Caki2 (cell line): ENCODE data around the gene MGMT. TPM values are rescaled to one million over a fixed set of nuclear protein-coding genes. Genes with fewer than 3 reads are reported as not detected.

ENCODE experiments used
- DNase-seq: peaks from one replicate; pipeline ENCODE4 v3.0.0-alpha.2; 2015; ENCODE audit warnings: low read depth
- in situ Hi-C: cut with HindIII; loops from 2 replicates; pipeline ENCODE4 v1.10.0; 2016; ENCODE audit warnings: low sequenced_read_pairs, low pct_unique_long_range_greater_than_20kb, mixed read lengths
- total RNA-seq: library from RNA; depleted of rRNA; stranded (reverse); fragments of >200 nt; shearing (Covaris generic); gene quantifications from 2 replicates; pipeline ENCODE4 v1.2.3, GENCODE V29; 2014; ENCODE audit warnings: low replicate concordance

Gene MGMT
- total RNA-seq, 1 experiment from 2014 or later = 101 TPM

DNA sequence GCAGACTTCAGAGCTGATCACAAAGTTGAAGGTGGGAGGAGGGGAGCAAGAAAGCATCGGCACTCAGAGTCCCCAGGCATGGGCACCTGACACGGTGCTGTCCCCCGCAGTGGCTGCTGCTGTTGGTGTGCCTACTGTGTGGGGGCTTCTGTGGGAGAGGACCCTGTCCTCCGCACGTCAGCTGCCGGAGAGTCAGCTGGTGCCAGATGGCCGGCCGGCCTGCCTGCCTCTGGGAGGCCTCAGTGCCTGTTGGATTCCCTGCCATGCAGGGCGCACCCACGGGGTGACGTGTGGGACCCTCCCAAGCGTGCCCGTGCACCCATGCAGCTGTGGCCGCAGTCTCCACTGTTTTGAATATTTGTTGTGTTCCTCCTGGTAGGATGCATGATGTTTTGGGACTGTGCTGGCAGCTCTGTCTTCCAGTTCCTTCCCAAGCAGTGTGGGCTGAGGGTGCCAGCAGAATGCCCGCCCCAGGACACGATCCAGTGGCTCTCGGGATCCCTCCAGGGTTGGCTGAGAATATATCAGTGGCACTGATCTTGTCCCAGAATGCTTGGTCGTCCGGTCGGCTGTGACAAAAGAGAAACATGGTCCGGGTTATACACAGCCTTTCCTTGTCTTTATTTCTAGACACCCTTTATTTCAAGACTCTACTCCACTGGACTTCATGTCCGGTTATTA lies 185.6 kb downstream of the MGMT start:
- in situ Hi-C loops = no loop called here

DNA sequence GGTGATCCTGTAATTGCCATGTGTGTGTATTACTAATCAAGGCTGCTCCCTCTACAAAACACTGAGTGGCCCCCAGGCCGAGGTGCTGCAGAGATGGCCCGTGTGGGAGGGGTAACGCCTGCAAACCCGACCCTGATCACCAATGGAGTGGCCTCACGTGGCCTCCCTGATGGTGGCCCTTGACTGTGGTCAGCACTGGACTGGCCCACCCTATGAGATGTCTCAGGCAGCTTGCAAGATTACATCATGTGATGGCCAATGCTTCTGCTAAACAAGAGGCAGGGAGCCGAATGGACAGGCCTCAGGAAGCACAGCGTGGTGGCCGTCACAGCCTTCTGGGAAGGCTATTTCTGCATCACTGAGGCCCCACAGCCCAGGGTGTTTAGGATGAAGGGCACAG lies 186.4 kb downstream of the MGMT start:
- DNase-seq = no peak
- in situ Hi-C loops = no loop called here

More for the DNA sequence above, 185.6 kb downstream of the MGMT start:
- DNase-seq = no peak

DNA sequence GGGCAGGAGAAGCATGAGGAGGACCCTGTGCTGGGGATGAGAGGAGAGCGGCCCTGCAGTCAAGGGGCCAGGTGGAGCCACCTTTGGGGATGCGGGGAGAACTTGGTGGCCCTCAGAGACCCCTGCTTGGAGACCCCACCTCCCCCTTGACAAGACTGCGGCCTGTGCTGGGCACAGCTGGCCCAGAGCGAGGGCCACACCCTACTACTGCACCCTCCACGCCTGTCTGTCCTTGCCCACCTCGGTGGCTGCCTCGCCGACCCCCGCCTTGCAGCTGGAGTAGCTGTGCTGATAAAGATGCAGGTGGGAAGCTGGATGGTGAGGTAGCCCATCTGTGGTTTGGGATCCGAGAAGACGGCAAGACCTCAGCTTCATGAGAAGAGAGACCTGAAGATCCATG lies 186.8 kb downstream of the MGMT start:
- no peak for DNase-seq
- in situ Hi-C loops = no loop called here

DNA sequence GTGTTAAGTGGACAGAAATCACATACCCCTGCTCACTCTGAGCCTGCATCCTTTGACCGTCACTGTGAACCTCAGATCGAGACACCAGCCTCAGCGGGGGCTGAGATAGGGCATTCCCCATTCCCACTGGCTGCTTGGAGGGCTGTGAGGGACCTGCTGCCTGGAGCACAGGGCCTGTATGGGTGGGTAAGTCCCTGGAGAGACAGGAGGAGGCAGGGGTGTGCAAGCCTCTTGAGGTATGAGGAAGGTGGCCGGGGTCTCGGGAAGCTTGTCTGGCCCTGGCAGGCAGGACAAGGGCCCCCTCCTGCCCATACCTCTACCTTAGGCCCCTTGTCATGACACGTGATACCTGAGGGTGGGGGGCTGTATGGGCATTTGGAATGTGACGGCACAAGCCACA lies 187.4 kb downstream of the MGMT start:
- no peak for DNase-seq
- in situ Hi-C loops = no loop called here

DNA sequence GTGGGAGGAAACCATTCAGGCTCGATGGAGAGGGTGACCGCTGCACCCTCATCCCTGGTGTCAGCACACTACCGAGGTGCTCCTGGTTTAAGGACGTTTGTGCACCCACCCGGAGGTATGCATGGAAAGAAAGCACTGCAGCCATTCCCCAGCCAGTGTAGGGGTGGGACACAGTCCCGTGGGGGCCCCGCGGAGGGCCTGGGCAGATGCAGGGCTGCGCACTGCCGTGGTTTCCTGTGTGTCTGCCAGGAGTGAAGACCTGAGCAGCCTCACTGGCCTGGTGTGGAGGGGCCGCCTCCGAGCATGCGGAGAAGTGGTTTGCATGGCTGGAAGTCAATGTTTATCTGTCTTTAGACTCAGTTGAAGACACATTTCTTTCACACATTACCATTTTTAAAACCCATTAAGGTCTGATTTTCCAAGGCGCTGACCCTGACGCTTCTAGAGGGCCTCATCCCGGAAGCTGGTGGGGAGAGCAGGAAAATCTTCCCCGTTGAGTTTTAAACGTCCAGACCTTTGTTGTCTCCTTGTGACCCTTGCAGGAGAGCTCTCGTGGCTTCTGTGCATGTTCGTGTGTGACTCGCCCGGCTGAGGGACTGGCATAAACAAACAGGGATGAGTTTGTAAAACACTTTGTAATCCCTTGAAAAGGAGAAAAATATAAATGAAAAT lies 188.1 kb downstream of the MGMT start:
- DNase-seq = no peak

DNA sequence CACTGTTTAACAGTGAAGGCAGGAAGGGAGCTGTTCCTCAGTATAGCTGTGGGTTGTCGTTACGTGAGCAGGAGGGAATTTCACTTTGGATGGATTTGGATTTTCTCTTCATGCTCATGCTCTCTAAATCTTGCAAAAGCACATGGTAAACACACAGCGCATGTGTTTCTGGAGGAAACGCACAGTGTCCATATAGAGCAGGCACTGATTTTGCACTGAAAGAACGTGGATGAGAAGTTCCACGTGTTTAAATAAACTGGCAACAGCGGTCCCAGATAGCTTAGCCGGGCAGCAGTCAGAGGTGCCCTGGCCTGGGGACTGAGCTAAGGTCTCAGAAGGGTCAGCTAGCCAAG lies 188.6 kb downstream of the MGMT start:
- in situ Hi-C loops = no loop called here
- no peak for DNase-seq

More for the DNA sequence above, 188.1 kb downstream of the MGMT start:
- in situ Hi-C loops = no loop called here

DNA sequence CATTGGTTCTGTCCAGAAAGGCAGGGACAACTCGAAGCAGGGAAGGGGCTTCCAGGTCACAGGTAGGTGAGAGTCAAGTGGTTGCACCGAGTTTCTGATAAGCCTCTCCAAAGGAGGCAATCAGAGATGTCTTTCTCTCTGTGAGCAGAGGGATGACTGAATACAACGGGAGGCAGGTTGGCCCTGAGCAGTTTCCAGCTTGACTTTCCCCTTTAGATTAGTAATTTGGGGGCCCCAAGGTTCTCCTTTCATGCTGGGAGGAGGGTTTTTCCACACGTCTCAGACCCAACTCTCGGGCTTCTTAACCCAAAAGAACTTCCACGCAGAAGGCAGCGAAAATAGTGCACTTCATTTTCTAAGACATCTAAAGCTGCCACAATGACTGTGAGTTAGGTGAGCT lies 189.6 kb downstream of the MGMT start:
- DNase-seq = no peak
- in situ Hi-C loops = no loop called here

DNA sequence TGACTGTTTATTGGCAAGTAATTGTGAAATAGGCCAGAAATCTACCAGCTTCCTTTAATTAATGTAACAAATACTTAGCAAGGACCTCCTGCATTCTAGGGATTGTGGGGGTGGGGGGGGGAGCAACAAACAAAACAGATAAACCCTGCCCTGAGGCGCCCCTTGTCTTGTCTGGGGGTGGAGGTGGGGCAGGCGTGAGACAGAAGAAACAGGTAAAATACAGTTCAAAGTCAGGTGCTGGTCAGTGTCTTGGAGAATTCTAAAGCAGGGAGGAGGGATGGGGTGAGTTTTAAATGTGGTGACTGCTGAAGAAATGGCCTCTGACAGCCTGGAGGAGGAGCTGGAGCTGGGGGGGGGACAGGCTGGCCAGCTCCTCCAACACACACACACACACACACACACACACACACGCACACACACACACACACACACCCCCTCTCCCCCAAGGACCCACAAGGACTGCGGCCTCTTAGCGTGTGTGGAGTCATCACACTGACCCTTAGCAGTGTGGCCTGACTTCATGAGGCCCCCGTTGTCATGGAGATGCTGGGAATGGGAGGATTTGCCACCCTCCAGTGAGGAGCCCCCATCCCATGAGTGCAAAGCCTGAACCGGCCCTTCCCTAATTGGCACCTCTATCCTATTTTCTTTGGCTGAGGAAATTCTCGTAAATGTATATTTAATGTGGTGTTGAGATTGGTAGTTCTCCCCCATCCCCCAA lies 190.4 kb downstream of the MGMT start:
- no peak for DNase-seq
- in situ Hi-C loops = no loop called here

DNA sequence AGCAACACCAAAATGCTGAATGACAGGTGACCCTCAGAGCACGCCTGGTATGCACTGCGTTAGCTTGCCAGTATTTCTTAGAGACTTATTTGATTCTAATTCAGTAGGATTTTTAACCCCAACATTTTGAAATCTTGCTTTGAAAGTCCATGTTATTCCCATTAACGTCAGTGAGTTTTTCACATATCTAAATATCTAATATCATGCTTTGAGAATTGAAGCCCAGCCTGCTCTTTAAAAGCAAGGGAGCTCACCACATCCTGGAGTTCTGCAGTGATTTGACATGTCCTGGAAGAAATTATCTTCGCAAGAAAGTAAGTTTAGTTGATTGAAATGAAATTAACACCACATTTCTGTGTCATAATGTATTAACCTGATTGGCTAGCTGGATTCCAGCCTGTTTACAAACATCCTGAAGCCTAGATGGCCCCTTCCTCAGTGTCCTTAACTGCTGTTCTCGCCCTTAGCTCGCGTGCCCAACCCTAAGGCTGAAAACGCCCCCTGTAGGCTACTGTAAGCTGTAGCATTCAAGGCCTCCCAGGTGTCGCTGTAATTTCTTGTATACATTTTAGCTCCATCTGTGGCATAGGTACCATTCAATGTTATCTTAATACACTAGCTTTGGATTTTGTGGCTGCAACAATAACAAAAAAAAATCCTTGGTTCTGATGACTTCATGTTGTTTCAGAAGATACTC lies 191.5 kb downstream of the MGMT start:
- DNase-seq = no peak
- in situ Hi-C loops = no loop called here

DNA sequence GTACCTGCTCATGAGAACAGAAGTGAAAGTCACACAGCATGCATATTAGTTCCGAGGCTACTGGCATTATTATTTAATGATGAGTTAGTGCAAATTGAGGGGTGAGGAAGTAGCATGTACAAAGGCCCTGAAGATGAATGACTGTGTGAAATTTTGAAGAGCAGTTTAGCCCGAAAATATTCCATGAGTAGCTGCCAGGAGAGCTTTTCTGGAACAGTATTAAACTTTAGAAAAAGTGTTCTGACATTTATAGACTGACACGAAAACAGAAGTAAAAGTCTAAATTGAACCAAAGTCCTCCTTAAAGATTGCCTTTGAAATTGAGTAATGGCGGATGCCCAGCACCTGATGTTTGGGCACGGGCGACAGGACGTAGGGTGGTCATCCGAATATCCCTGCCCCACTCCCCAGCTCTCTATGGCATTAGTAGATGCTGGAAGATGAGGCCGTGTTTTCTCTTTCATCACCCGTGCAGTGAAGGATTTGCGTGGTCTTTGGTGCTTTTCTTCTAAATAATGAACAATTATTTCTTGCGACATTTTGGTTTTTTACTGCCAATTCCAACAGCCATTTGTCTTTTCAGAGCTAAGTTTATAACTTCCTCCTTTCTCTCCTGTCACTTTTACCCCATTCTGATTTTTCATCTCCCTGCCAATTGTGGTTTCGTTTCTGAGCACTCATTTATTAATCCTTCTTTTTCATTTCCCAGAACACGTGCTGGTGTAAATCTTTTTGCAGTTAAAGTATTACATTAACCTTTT lies 192.6 kb downstream of the MGMT start:
- in situ Hi-C loops = no loop called here
- DNase-seq = no peak

DNA sequence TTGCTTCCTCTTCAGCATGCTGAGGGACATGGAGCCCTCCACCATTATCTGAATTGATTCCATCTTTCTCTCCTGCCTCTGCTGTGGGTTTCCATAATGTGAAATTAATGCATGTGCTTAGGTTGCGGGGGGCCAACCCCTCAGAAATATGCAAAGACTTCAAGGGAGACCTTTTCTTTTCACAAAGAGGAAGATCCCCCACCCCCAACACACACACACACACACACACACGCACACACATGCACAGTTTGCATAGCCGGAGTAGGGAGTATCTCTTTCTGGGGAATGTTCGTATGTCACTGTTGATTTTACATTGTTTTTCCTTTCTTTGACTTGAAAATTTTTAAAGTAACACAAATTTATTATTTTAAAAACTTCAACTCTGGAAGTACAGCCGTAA lies 193.5 kb downstream of the MGMT start:
- in situ Hi-C loops = no loop called here
- no peak for DNase-seq

DNA sequence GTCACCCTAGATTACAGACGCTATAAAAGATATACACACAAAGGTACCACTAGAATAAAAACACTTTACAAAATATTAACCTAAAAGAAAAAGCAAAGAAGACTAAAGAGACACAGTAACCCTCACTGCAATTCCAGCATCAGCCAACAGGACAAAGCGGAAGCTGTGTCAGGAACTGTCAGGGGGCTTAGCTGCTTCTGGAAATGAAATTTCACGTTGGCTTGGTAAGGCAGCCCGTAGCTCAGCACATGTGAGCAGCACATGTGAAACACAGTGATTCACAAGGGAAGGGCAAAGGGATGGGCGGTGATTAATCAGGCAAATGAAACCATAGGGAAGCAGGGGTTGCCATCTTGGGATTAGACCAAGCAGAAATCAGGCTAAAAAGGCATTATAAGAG lies 195.4 kb downstream of the MGMT start:
- in situ Hi-C loops = no loop called here
- no peak for DNase-seq

DNA sequence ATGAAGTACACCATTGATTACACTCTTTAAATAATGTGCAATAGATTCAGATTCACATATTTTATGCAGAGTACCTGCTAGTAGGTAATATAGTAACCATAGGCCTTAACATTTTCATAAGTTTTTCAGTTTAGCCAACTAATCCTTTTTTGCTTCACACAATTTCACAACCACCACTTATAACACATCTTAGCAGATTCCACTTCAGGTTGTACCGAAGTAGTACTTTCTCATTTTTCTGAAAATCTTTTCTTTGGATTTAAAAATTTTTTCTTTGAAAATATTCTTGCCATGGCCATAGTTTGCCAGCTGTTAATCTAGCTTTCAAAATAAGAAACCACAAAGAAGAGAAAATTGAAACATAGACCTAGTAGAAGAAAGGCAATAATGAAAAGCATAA lies 203.1 kb downstream of the MGMT start:
- no peak for DNase-seq
- in situ Hi-C loops = no loop called here

DNA sequence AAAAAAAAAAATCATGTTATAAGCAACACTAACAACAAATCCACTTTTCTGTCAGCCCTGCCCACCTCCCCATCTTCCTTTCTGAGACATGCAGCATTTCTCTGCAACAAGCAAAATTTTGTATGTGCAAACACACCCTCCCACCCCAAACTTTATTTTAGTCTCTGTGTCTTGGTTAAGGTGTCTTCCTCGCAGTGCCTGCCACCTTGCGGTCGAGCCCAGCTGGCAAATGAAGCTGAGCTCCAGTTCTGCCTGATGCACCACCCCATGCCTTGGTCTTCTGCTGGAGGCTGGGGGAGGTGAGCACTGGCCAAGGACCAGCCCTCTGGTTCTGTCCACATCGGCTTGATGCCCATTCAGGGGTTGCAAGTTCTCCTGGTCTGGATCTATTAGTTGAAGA lies 206.3 kb downstream of the MGMT start:
- in situ Hi-C loops = no loop called here
- DNase-seq = no peak

DNA sequence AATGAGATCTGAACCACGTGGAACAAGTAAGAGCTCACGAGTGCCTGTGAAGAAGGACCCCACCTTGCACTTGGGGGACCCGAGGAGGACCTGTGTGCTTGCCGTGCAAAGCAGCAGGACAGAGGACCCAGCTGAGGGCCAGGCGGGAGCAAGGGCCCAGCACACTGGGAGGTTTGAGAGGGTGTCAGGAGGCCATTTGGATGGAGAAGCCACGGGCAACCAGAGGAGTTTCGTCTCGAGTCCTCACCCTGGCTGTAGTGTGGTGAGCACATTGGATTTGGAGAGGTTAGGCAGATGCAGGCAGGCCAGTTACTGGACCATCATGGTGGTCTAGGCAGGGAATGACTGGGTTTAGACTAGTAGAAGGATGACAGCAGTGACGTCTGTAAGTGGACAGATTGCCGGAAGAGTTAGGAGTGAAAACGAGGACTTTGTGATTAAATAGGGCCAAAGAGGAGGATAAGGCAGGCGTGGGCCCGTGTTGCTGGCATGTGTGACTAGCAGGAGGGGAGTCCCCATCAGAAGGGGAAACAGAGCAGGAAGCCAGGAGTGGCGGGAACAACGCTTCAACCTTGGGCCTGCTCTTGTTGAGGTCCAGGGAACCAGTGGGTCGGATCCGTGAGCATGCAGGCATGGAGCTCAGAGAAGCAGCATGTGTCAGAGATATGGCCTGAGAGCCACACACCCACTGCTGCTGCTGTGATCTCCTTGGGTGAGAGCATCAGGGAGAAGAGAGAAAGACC lies 208.2 kb downstream of the MGMT start:
- no peak for DNase-seq
- in situ Hi-C loops = no loop called here

DNA sequence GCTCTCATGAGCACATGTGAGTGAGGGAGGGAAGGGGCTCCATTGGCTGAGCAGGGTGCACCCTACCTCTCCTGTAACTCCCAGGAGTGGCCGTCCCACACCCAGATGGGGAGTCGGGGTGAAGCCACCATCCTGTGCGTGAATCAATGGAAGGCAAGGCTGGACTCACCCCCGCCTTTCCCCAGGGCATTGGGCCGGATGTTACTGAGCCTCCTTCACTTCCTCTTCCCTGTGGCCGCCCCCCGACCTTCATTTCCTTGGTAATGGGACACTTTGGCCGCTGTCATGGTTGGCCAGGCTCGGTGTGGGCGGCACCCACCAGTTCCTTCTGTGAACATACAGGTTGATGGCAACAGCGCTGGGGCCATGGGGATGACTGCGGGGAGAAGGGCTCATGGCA lies 209.0 kb downstream of the MGMT start:
- in situ Hi-C loops = no loop called here
- DNase-seq = no peak

DNA sequence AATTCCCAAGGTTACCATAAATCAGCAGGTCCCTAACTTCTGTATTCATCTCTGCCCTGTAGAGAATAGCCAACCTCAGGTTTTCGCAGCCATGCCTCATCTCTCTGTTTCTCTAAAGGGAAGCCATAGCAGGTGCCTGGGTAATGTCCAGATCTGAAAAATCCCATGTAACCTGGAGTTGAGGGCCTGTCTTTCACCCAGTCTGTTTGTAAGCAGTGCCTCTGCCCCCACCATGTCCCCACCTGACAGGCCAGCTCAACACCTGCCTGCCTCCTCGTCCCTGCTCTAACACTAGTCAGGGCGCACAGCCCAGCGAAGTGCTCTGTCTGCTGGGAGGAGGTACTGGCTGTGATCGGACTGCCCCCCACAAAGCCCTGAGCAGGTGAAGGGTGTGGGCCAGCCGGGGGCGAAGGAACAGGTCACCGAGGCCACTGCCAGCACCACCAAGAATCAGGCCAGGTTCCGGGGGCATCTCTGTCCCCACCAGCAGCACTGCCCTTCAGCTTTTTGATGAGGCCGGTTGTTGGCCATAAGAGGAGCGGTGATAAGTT lies 210.4 kb downstream of the MGMT start:
- in situ Hi-C loops = no loop called here
- no peak for DNase-seq

DNA sequence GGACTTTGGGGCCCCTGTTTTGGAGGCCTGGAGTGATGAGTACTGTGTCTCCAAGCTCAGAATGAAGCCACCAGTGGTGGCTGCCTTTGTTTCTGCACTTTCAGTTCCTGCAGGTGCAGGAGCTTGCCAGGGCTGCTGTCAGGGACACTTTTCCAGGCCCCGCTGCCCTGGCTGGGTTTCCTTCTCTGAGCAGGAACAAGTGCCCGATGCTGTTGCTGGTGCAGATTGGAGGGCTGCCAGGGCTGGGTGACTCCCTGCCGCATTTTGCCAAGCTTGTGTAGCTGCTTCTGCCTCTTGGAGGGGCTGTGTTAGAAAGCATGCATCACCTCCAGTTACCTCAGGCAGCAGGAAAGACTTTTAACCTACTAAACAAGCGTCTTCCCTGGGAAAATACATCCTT lies 211.1 kb downstream of the MGMT start:
- in situ Hi-C loops = no loop called here
- DNase-seq = no peak
